Neural progenitor cell (in vitro differentiated cells): ENCODE measurements around the gene IGFBP4. TPM values are rescaled to one million over a fixed set of nuclear protein-coding genes. Genes with fewer than 3 reads are reported as not detected.

Experiments used
- DNase-seq: peaks from one replicate; pipeline ENCODE4 v3.0.0-alpha.2; 2016; ENCODE audit warnings: low spot score
- H2AFZ ChIP-seq: fragments of 200-600 bp; sonication (generic); replicated peaks from 2 replicates; pipeline ENCODE4 v1.6.1; 2016; ENCODE audit warnings: antibody characterized with exemption
- H3F3A ChIP-seq: fragments of 200-600 bp; sonication (generic); 2 replicates; pipeline ENCODE4 v1.6.1; 2016; ENCODE audit warnings: antibody characterized with exemption, low read depth
- H3K27ac ChIP-seq: fragments of 200-600 bp; sonication (generic); 2 replicates; pipeline ENCODE4 v1.5.1; 2016; ENCODE audit warnings: mild to moderate bottlenecking
- H3K27me3 ChIP-seq: fragments of 200-600 bp; sonication (generic); 2 replicates; pipeline ENCODE4 v1.6.1; 2016; ENCODE audit warnings: mild to moderate bottlenecking, moderate library complexity
- H3K36me3 ChIP-seq: fragments of 200-600 bp; sonication (generic); 2 replicates; pipeline ENCODE4 v1.5.1; 2016
- H3K4me1 ChIP-seq: fragments of 200-600 bp; sonication (generic); 2 replicates; pipeline ENCODE4 v1.6.1; 2016; ENCODE audit warnings: mixed run types
- H3K4me2 ChIP-seq: fragments of 200-600 bp; sonication (generic); 2 replicates; pipeline ENCODE4 v1.6.1; 2016
- H3K4me3 ChIP-seq: fragments of 200-600 bp; sonication (generic); 2 replicates; pipeline ENCODE4 v1.5.1; 2016
- H3K79me2 ChIP-seq: fragments of 200-600 bp; sonication (generic); 2 replicates; pipeline ENCODE4 v1.6.1; 2016; ENCODE audit warnings: low read depth
- H3K9ac ChIP-seq: fragments of 200-600 bp; sonication (generic); 2 replicates; pipeline ENCODE4 v1.6.1; 2016
- H3K9me3 ChIP-seq: fragments of 200-600 bp; sonication (generic); 2 replicates; pipeline ENCODE4 v1.5.1; 2016; ENCODE audit warnings: low read depth
- H4K20me1 ChIP-seq: fragments of 200-600 bp; sonication (generic); 2 replicates; pipeline ENCODE4 v1.6.1; 2016; ENCODE audit warnings: low read depth
- H3K27ac Mint-ChIP-seq: 3 replicates; pipeline ENCODE4 v1.8.0; 2021; ENCODE audit warnings: mixed read lengths
- H3K27me3 Mint-ChIP-seq: 2 replicates; pipeline ENCODE4 v1.8.0; 2022; ENCODE audit warnings: low read depth, mild to moderate bottlenecking, inconsistent platforms, moderate library complexity, mixed read lengths; ENCODE audit not compliant: insufficient read depth
- H3K36me3 Mint-ChIP-seq: 3 replicates; pipeline ENCODE4 v1.8.0; 2021; ENCODE audit warnings: mixed read lengths
- H3K4me1 Mint-ChIP-seq: 3 replicates; pipeline ENCODE4 v1.8.0; 2021; ENCODE audit warnings: mixed read lengths
- H3K4me3 Mint-ChIP-seq: 3 replicates; pipeline ENCODE4 v1.8.0; 2021; ENCODE audit warnings: mild to moderate bottlenecking, moderate library complexity, mixed read lengths
- H3K9me3 Mint-ChIP-seq: 3 replicates; pipeline ENCODE4 v1.8.0; 2020; ENCODE audit warnings: mixed read lengths
- CTCF ChIP-seq: fragments of 200-600 bp; sonication (generic); IDR thresholded peaks from 2 replicates; pipeline ENCODE4 v1.5.1; 2017; ENCODE audit warnings: antibody characterized with exemption, mild to moderate bottlenecking
- EZH2 ChIP-seq: fragments of 200-600 bp; sonication (generic); IDR thresholded peaks from 2 replicates; pipeline ENCODE4 v1.6.1; 2017; ENCODE audit warnings: antibody characterized with exemption, mild to moderate bottlenecking, moderate library complexity
- EZH2phosphoT487 ChIP-seq: fragments of 200-600 bp; sonication (generic); IDR thresholded peaks from 2 replicates; pipeline ENCODE4 v1.6.1; 2017; ENCODE audit warnings: antibody characterized with exemption
- total RNA-seq: library from RNA; depleted of rRNA; stranded (reverse); fragments of >200 nt; gene quantifications from 2 replicates; pipeline ENCODE4 v1.2.3, GENCODE V29; 2015; ENCODE audit warnings: low replicate concordance

IGFBP4 gene
- total RNA-seq, 1 donor from 2014 or later, result 14.4 TPM

- no peak overlapping the region for H3K9ac ChIP-seq
- peak overlapping the region; percentile 51 for H3K27ac Mint-ChIP-seq
These were observed 40.4 kb downstream of the IGFBP4 start for GRCh38 chr17:40483679-40484078.

GRCh38 chr17:40484285-40484972, 41.2 kb downstream of the IGFBP4 start:
- Mint-ChIP-seq H3K9me3 (no peaks in the 10 kb centered on the region), H3K27ac (no peak overlapping the region), H3K4me1 (peaks cover 5% of the 10 kb centered on the region), H3K4me3 (no peak overlapping the region), H3K36me3 (no peaks in the 10 kb centered on the region), H3K27me3 (peaks cover 9% of the 10 kb centered on the region)
- Histone ChIP-seq H3K27ac (no peak overlapping the region), H4K20me1 (no peaks in the 10 kb centered on the region), H3K79me2 (no peaks in the 10 kb centered on the region), H3K4me2 (no peak overlapping the region), H3K36me3 (no peaks in the 10 kb centered on the region), H2AFZ (no peak overlapping the region), H3K9me3 (no peaks in the 10 kb centered on the region), H3K4me1 (peaks cover 3% of the 10 kb centered on the region), H3F3A (no peaks in the 10 kb centered on the region), H3K9ac (no peak overlapping the region), H3K4me3 (no peak overlapping the region), H3K27me3 (no peaks in the 10 kb centered on the region)
- no peak for DNase-seq
- TF ChIP-seq EZH2phosphoT487 (no peak), EZH2 (no peak), CTCF (no peak)

More at GRCh38 chr17:40483679-40484078, 40.4 kb downstream of the IGFBP4 start:
- Histone ChIP-seq H3F3A (no peaks in the 10 kb centered on the region), H2AFZ (no peak overlapping the region), H4K20me1 (no peaks in the 10 kb centered on the region), H3K27me3 (no peaks in the 10 kb centered on the region), H3K4me2 (no peak overlapping the region), H3K4me3 (no peak overlapping the region), H3K4me1 (peaks cover 3% of the 10 kb centered on the region), H3K79me2 (no peaks in the 10 kb centered on the region), H3K9me3 (no peaks in the 10 kb centered on the region), H3K36me3 (no peaks in the 10 kb centered on the region), H3K27ac (no peak overlapping the region)
- no peak for DNase-seq
- H3K36me3 Mint-ChIP-seq, result no peaks in the 10 kb centered on the region
- no peaks in the 10 kb centered on the region for H3K9me3 Mint-ChIP-seq
- peaks cover 5% of the 10 kb centered on the region for H3K4me1 Mint-ChIP-seq
- H3K27me3 Mint-ChIP-seq, result peaks cover 11% of the 10 kb centered on the region
- TF ChIP-seq EZH2 (no peak), CTCF (no peak), EZH2phosphoT487 (no peak)
- no peak overlapping the region for H3K4me3 Mint-ChIP-seq

- no peak overlapping the region for H3K27ac ChIP-seq
- H4K20me1 ChIP-seq, result no peaks in the 10 kb centered on the region
- H3K9me3 ChIP-seq, result no peaks in the 10 kb centered on the region
- H3K4me3 ChIP-seq, result no peak overlapping the region
- H3K4me1 ChIP-seq, result peaks cover 7% of the 10 kb centered on the region
- Mint-ChIP-seq H3K4me3 (no peak overlapping the region), H3K4me1 (peaks cover 8% of the 10 kb centered on the region), H3K27me3 (peaks cover 7% of the 10 kb centered on the region), H3K27ac (no peak overlapping the region), H3K36me3 (no peaks in the 10 kb centered on the region), H3K9me3 (no peaks in the 10 kb centered on the region)
- no peak for DNase-seq
- no peak overlapping the region for H3K4me2 ChIP-seq
- no peaks in the 10 kb centered on the region for H3K36me3 ChIP-seq
- no peaks in the 10 kb centered on the region for H3F3A ChIP-seq
- H3K9ac ChIP-seq, result no peak overlapping the region
- H2AFZ ChIP-seq, result no peak overlapping the region
- H3K79me2 ChIP-seq, result no peaks in the 10 kb centered on the region
- H3K27me3 ChIP-seq, result no peaks in the 10 kb centered on the region
- TF ChIP-seq CTCF (no peak), EZH2 (no peak), EZH2phosphoT487 (no peak)
These were observed 41.8 kb downstream of the IGFBP4 start for GRCh38 chr17:40484973-40485530.
